ENCODE measurements around the gene RNASEH2C. TPM values are rescaled to one million over a fixed set of nuclear protein-coding genes. Genes with fewer than 3 reads are reported as not detected.
A peak's percentile ranks its signal among the peaks of the same experiment; 100 is the strongest.

Gene RNASEH2C
- total RNA-seq, 1 donor from 2014 or later: 44.4 TPM

GRCh38 chr11:65703846-65704245 lies 16.8 kb downstream of the RNASEH2C start:
- Histone ChIP-seq H3K4me3 (no peak overlapping the region), H3K27ac (no peak overlapping the region), H3K36me3 (no peaks in the 10 kb centered on the region), H3K4me1 (peaks cover 4% of the 10 kb centered on the region), H3K27me3 (ENCODE audit: low read depth) (no peaks in the 10 kb centered on the region), H3K9me3 (no peaks in the 10 kb centered on the region)
- no peak for ATAC-seq
- no peak for TF ChIP-seq CTCF (IDR thresholded peaks at IDR 0.05)
- no peak for DNase-seq
- intact Hi-C loops (cut with DNase I): no loop called here

GRCh38 chr11:65701686-65702085 lies 18.9 kb downstream of the RNASEH2C start:
- ATAC-seq: no peak

GRCh38 chr11:65700399-65700798 lies 20.2 kb downstream of the RNASEH2C start:
- no peak for TF ChIP-seq CTCF (IDR thresholded peaks at IDR 0.05)
- no peak for DNase-seq
- no peak overlapping the region for H3K27ac ChIP-seq
- no peaks in the 10 kb centered on the region for H3K27me3 ChIP-seq (ENCODE audit: low read depth)
- no peak overlapping the region for H3K4me3 ChIP-seq
- intact Hi-C loops (cut with DNase I): no loop called here
- peak in 1 of 2 donors; percentile 41 for ATAC-seq
- H3K36me3 ChIP-seq: no peaks in the 10 kb centered on the region
- H3K4me1 ChIP-seq: peaks cover 11% of the 10 kb centered on the region
- no peaks in the 10 kb centered on the region for H3K9me3 ChIP-seq

More at GRCh38 chr11:65701686-65702085, 18.9 kb downstream of the RNASEH2C start:
- Histone ChIP-seq H3K4me1 (peaks cover 4% of the 10 kb centered on the region), H3K4me3 (no peak overlapping the region), H3K27me3 (ENCODE audit: low read depth) (no peaks in the 10 kb centered on the region), H3K9me3 (no peaks in the 10 kb centered on the region), H3K36me3 (no peaks in the 10 kb centered on the region), H3K27ac (no peak overlapping the region)
- TF ChIP-seq CTCF (IDR thresholded peaks at IDR 0.05): no peak
- intact Hi-C loops (cut with DNase I): no loop called here
- DNase-seq: no peak

GRCh38 chr11:65699306-65699705 lies 21.3 kb downstream of the RNASEH2C start:
- intact Hi-C loops (cut with DNase I): no loop called here
- Histone ChIP-seq H3K4me1 (peaks cover 11% of the 10 kb centered on the region), H3K36me3 (no peaks in the 10 kb centered on the region), H3K9me3 (no peaks in the 10 kb centered on the region), H3K27ac (no peak overlapping the region), H3K27me3 (ENCODE audit: low read depth) (no peaks in the 10 kb centered on the region), H3K4me3 (no peak overlapping the region)
- DNase-seq (no peak), ATAC-seq (no peak)
- TF ChIP-seq CTCF (IDR thresholded peaks at IDR 0.05): no peak

- Histone ChIP-seq H3K27ac (no peak overlapping the region), H3K4me1 (peaks cover 11% of the 10 kb centered on the region), H3K27me3 (ENCODE audit: low read depth) (no peaks in the 10 kb centered on the region), H3K9me3 (no peaks in the 10 kb centered on the region), H3K36me3 (no peaks in the 10 kb centered on the region), H3K4me3 (no peak overlapping the region)
- TF ChIP-seq CTCF (IDR thresholded peaks at IDR 0.05): no peak
- ATAC-seq (peak; percentile 29 to 66), DNase-seq (no peak)
- intact Hi-C loops (cut with DNase I): no loop called here
These were observed 22.4 kb downstream of the RNASEH2C start for GRCh38 chr11:65698205-65698604.

Data from lower lobe of right lung (tissue), 2 donors.